Activated T-cell treated with anti-CD3 and anti-CD28 coated beads for 24 hours (primary cell): Measurements from ENCODE around the gene RHCG.
"Not testable (repeated sequence)": the region's sequence is repeated elsewhere in the genome, so short reads cannot be mapped to it uniquely, and the experiment has no call there.

Experiments
- DNase-seq: peaks from one replicate; pipeline ENCODE4 v3.0.0-alpha.2; 2020; ENCODE audit warnings: low read depth

The RHCG gene

DNA sequence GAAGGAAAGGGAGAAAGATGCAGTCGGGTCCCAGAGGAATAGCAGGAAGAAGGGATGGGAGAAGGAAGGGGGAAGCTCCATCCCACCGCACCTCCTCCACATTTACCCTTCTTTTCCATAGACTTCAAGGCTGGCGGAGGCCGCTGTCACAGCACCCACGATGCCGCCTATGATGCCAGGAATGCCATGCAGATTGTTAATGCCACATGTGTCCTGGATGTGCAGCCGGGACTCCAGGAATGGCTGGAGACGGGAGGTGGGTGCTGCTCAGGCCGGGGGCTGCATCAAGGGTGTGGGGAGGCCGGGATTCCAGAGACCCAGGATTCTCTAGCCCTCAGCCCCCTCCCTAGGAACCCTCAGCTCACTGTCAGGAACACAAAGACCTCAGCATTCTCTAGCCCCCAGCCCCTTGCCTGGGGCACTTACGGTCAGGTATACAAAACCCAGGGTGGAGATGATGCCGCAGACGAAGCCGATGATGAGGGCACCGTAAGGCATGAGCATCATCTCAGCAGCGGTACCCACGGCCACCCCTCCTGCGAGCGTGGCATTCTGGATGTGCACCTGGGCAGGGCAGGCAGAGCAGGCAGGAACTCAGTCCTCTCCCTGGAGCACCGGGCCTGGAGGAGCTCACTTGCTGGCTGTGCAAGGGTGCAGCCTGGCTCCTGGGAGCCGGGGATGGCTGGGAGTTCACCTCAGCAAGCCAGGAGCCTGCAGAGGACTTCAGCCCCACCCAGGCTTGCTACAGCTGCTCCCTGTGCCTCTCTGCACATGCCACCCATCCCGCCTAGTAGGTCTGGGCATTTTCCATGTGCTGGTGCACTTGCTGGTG lies 18.8 kb downstream of the RHCG start:
- no peak for DNase-seq

DNA sequence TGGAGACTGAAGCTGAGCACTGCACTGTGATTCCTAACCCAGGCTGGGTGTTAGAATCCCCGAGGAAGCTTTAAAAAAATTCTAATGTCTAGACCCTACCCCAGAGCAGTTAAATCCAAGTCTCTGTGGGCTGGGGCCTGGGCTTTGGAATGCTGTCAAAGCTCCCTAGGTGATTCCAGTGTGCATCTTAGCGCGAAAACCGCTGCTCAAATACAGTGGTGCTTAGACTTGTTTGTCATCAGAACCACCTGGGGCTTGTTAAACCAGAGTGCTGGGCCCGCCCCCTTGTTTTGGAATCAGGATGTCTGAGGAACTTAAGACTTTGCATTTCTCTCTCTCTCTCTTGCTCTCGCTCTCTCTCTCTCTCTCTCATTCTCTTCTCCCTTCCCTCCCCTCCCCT lies 20.7 kb downstream of the RHCG start:
- no peak for DNase-seq

DNA sequence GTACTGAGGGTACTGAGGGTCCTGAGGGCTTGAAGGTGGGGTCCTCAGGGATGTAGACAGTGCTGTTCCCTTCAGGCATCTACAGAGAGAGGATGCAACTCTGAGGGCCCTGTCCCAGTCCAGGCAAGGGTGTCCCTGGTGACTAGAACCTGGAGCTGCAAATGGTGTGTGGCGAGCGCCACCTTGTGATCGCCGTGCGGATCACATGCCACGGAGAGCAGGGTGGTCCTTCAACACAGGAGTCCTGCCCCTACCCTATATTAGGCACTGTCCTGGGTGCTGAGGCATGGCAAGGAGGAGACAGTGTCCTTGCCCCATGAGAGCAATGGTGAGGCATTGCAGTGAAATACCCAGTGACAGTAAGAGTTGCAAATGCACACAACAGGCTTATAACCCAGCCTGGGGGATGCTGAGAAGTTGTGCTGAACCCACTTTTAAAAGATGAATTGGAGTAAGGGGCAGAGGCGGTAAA lies 23.6 kb downstream of the RHCG start:
- peak; percentile 26 for DNase-seq

DNA sequence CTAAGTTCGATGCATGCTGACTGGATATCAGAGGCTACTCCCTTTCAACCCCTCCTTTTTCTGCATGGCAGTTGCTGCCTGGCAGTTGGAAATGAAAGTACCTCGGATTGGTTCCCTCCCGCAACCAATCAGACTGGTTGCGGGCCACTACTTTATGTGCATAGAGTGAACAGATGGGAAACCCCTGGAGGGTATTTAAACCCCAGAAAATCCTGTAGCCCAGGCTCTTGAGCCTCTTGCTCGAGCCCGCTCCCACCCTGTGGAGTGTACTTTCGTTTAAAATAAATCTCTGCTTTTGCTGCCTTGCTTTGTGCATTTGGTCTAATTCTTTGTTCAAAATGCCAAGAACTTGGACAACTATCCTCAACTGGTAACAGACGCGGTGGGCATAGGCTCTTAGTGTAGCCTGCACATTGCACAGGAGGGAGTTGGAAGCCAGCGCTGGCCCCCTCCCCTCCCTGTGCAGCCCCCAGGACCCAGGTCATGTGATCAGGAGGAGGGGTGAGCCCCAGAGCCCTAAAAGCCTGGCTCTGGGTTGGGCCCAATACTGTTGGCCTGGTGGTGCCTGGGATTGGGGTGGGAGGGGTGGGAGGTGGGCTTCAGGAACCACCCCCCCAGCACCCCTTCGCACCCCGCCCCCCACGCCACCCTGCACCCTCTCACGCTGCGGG lies 26.8 kb downstream of the RHCG start:
- DNase-seq: no peak

DNA sequence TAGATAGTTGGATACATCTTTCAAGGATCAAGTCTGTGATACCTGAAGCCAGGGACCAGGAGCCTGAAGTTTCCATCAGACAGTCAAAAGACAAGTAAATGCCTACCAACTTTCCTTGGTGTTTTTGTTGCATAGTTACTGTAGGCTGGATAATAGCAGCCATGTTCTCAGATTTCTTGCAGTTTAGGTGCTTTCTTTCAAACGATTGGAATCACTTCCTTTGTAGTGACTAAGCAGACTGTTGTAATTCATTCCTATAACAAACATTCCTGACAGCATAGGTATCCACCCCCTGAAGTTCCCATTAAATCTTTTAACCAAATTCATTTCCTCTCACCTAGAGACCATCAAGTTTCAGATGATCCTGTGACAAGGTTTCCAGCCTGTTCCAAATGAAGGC lies 27.6 kb downstream of the RHCG start:
- not testable (repeated sequence) for DNase-seq

DNA sequence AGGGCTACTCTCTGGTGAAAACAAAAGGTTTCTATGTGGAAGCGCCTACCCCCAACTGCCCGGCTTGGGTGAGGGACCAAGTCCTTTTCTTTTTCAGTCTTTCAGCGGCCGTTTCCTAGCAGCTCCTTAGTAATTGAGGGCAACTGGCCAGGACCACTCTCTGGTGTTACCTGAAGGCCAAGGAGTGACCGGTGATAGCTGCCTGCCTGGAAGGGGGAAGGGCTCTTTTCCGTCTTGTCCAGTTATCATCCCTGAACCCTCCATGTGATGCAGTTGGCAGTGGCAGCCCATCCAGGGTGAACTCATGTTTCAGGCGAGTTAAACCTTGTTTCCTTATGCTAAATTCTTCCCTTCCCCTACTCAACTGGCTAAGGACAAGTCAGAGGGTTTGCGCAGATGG lies 33.3 kb downstream of the RHCG start:
- DNase-seq: no peak

DNA sequence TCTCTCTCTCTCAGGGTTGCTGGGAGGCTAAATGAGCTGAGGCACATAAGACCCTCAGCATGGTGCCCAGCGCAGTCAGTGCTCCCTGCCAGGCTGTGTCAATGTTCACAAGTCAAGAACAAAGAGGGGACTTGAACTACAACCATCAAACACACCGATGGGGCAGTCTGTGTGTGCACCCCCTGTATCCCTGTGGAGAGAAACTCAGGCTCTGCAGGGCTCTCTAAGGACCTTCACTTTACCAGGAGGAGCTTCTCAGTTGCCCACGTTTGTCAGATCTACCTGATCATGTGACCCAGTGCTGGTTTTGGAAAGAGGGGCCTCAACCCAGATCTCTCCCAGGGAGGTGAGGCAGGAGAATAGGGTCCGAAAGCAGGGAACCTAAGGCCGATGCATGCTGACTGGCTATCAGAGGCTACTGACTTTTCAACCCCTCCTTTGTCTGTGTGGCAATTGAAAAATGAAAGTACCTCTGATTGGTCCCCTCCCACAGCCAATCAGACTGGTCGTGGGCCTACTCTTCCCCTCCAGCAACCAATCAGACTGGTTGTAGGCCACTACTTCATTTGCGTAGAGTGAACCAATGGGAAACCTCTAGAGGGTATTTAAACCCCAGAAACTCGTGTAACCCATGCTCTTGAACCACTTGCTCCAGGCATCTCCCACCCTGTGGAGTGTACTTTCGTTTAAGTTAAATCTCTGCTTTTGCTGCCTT lies 34.0 kb downstream of the RHCG start:
- no peak for DNase-seq

DNA sequence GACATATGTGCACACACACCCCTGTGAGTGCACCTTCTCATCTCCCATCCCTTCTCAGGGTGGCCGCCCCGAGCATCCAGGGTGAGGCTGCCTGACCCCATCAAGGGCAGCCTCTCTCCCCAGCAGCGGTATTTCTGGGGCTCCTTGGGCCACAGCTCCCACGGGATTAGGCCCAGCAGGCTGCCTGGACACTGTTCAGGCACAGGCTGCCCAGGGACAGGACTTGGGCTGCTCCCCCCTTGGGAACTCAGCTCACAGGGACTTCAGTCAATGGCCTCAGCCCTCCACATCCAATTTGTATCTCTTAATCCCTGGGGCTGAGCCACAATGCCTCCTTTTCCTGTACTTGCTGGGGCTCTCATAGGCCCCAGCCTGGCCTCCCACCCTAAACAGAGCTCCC lies 35.0 kb downstream of the RHCG start:
- no peak for DNase-seq

DNA sequence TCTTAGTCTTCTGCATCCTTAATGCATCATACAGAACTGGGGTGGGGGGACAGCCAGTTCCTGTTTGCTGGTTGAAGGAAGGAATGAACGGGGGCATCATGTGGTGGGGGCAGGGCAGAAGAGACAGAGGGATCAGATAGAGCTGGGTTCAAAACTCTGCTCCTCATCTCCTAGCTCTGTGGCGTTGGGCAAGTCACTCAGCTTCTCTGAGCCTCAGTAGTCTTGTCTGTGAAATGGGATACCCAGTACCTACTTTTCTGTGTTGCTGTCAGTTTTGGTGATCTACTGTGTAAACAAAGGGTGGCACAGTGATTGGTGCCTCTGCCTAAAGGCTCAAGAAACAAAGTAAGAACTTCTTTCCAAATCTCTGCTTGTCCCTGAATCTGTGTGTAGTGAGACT lies 36.3 kb downstream of the RHCG start:
- no peak for DNase-seq

DNA sequence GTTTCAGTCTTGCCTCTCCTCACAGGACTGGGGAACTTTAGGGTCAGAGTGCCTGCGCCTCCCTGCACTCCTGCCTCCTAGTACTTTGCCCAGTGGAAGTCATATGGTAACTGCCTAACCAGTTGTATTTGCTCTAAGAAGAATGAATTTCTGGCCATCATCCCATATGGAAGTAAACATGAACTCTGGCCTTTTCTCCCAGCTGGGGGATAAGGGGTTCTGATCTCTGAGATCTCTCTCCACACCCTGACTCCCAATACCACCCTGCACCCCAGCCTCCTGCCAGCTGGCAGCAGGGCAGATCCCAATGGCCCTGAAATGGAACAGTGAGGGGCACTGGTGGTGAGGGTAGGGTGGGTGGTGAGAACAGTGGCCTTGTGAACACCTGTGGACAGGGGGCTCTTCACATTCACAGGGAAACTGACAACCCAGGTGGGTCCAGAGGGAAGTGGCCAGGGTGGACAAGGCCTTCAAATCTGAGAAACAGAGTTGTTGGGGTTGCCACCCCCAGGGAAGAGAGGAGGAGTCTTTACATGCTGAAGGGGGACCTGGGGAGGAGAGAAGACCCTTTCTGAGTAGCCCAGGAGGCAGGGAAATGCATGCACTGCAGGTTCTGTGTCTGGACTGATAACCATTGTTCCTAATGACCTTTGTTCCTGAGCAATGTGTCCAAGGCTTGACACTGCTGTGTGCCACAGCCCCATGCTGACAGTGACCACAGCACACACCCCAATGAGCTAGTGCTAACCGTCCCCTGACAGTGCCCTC lies 36.9 kb downstream of the RHCG start:
- no peak for DNase-seq

DNA sequence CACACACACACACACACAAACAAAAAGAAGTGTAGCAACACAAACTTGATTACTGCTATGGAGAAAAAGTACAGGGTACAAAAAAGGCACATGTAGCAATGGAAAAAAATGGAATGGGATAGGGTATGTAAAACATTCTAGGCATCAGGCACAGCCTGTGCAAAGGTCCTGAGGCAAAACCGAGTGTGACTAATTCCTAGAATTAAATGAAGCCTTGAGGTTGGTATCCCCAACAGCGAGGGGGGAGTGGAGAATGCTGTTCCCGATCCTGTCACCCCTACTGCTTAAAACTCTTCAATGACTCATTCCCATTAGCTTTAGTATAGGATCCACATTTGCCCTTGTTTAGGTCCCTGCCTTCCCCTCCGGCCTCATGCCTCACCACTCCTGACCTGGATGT lies 37.9 kb downstream of the RHCG start:
- DNase-seq: no peak

DNA sequence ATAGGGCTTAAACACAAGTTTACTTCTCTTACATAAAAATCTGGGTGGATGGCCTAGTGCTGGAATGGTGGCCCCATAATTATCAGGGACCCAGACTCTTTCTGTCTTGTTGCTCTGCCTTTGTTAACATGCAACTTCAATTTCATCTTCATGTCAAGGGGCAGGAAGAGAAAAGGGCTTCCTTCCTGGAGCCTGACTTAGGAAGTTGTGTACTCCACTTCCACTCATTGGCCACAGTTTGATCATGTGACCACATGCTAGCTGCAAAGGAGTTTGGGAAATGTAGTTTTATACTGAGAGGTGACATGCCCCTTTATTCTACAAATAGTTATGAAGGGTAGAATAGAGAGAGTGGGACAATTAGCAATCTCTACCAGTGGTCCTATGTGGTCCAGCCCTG lies 39.3 kb downstream of the RHCG start:
- DNase-seq: no peak

DNA sequence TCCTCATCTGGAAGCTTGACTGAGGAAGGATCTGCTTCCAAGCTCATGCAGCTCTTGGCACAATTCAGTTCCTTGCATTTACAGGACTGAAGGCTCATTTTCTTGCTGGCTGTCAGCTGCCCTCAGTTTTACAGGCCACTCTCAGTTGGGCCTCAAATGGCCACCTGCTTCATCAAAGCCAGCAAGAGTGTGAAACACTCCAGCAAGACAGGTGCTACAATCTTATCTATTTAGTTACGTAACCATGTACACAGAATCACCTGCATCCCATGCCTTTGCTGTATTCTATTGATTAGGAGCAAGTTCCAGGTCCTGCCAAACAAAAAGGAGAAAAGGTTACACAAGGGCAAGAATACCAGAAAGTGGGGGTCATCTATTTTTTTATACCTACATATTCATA lies 40.8 kb downstream of the RHCG start:
- DNase-seq: no peak

DNA sequence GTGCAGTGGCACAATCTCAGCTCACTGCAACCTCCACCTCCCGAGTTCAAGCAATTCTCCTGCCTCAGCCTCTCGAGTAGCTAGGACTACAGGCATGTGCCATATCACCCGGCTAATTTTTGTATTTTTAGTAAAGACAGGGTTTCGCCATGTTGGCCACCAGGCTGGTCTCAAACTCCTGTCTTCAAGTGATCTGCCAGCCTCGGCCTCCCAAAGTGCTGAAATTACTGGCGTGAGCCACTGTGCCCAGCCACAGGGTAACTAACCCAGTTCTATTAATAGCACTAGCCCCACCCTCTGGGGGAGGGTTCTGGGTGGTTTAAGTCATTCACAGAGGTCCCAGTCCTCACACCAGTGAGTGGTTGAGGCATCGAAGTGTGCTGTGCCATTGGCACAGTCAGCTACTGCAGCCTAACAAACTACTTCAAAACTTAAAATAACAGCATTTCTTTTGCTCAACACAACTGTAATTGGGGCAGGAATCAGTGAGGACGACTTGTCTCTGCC lies 44.0 kb downstream of the RHCG start:
- no peak for DNase-seq

DNA sequence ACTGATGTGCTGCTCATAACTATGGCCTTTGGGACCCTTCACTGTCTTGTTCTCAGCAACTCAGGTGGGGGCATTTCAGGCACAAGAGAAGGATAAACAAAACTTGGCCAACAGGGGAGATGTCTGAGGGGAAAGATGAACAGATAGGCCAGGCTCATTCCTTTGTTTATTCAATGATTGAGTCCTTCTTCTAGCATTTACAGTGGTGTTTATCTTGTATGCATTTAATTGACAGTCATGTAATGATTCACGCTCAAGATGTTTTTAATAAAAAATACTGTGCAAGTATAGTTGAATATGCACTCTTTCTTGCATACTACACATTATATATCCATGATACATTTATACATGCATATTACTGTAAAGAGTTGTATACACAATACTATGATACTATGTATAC lies 44.5 kb downstream of the RHCG start:
- no peak for DNase-seq

DNA sequence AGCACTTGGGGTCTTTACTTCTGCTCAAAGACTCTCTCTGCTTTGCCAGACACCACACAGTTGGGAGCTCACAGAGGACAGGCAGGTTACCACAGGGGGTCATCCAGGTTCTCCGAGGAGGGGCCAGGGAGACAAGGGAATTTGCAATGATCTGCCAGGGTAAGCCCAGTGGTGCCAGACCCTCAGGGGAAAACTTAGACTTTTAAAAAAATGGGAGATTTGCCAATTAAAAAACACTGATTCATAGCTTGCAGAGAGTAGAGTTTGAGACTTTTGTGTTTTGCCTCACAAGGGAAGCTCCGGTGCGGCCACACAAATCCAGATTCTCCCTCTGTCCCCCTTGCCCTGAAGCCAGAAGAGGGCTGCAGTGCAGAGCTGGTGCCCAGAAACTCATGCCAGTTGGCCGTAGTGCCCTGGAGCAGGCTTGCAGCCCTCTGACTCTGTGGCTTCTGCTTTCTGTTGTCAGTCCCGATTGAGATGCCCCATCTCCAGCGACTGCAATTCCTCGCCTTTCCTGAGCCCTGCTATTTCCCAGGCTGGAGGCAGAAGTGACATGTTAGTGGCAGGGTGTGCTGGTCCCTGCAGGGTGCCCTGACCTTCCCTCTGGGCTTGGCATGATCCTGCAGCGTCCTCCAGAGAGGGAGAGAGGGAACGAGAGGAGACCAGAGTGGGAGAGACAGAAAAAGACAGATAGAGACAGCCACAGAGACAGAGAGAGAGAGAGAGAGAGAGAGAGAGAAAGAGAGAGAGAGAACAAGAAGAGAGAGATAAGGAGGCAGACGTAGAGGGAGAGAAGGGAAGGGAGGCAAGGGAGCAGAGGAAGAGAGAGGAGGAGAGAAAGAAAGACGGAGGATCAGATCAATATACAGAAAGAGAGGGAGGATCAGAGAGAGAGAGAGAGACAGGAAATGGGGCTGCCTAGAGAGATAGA lies 46.0 kb downstream of the RHCG start:
- no peak for DNase-seq

DNA sequence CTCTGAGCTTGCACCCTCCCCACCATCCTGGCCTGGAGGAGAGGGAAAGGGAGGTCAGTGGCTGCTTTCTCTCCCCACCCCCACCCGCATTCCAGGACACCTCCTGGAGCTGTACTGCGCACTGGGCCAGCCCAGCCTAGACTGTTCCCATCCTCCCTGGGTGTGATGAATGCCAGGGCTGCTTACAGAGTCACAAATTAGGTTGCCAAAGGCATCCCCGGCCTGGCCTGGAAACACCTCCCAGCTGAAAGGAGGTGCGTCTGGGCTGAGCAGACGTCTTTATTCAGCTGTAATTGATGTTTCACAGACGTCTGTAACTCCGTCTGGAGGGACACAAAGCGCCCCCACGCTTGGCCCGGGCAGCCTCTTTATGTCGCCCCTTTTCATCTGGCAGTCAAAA lies 47.6 kb downstream of the RHCG start:
- no peak for DNase-seq

DNA sequence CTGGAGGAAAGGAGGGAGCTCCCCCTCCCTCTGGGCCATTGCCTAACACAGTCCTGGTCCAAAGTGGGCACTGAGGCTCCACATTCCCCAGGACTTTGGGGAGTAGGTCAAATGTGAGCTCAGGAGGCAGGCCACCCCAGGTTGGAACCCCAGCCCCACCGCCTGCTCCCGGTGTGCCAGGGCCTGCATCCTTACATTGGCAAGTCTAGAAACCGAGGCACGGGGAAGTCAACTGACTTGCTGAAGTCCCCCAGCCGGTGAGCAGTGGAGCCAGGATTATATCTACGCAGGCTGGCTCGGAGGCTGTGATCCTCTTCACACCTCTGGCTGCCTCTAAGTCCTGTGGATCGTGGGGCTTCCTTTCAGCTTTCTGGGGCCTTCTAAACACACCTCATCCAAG lies 48.7 kb downstream of the RHCG start:
- DNase-seq: no peak

DNA sequence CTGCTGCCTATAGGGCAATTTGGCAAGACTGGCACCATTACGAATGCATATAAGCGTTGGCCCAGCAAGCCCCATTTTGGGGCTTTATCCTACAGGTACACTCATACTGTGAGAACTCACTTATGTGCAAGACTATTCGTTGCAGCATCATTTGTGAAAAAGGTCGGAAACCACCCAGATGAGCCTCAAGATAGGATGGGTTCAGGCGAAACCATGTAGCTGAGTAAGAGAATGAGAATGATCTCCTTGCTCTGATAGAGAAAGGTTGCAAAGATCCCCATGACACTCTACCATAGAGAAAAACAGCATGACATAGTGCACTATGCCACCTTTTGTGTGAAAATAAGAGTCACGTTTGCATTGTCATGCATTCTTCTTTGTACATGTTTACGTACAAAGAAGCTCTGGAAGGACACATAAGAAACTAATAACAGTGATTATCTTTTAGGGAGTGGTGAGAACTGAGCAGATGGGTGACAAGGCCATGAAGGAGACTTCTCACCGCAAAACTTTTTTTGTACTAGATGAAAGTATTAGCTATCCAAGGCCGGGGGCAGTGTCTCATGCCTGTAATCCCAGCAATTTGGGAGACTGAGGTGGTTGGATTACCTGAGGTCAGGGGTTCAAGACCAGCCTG lies 50.0 kb downstream of the RHCG start:
- DNase-seq: no peak

DNA sequence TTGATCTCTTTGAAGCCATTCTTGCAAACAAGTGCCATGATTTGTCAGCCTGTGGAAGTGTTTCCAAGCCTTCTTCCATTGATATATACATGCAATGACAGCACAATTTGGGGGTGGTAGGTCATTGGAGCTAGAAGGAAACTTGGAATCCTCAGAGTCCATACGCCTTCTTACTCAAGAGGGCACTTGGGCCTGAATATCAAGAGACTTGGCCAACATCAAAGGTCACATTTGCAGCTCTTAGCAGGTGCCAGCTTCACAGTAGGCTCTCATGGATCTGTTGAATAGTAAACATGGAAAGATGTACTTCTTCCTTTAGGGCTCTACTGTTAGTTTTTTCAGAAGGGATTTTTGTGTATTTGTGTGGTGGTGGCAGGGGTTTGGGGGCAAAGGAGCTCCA lies 50.9 kb downstream of the RHCG start:
- DNase-seq: no peak
